ENCODE results near the gene CLIC3.

DNA sequence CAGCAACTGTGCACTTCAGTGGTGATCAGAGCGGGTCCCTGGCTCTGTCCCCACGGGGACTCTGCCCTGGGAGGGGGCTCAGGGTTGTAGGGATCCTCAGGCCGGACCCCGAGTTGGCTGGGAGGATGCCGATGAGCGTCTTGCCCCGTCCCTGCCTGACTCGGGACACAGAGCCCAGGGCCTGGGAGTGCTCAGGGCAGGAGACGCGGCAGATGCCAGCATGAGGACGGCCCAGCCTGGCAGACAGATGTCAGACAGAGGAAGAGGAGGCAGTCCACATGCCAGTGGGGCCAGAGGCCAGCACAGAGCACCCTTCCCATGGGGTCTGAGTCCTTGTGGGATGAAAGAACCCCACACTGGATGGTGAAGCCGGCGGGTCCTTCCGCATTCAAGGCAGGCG lies 33.0 kb downstream of the CLIC3 start:
- TF ChIP-seq CTCF (IDR thresholded peaks at IDR 0.05; ENCODE audit: insufficient read depth, low read length, poor library complexity, severe bottlenecking) (no peak), EZH2phosphoT487 (conservative IDR thresholded peaks at IDR 0.05; ENCODE audit: low read length) (no peak)

All from SU-DHL-6 (cell line).